H1 (cell line): ENCODE measurements around the gene TENT4A. TPM values are rescaled to one million over a fixed set of nuclear protein-coding genes. Genes with fewer than 3 reads are reported as not detected.

Experiments
- CTCF ChIA-PET: fragments of 300-600 bp; sonication (Branson Sonifier 250); formaldehyde crosslinking; loops from one replicate; lab custom pipeline; 2021; ENCODE audit not compliant: partially characterized antibody; lab: Charles Lee
- POLR2A ChIA-PET: fragments of 300-600 bp; sonication (Branson Sonifier 250); formaldehyde crosslinking; loops from one replicate; lab custom pipeline; 2021; ENCODE audit warnings: inconsistent platforms; ENCODE audit not compliant: partially characterized antibody; lab: Charles Lee
- DNase-seq, 2 experiments: peaks; one replicate each; pipeline versions ENCODE4 v3.0.0 to v3.0.0-alpha.2; 2010 to 2022; ENCODE audit warnings: low spot score in 2 of 2, low read depth in 1 of 2, mixed read lengths in 1 of 2
- FAIRE-seq: peaks from 2 replicates; lab custom pipeline; 2011; peaks lifted over from hg19 to GRCh38; lab: Jason Lieb, UNC
- H2AFZ ChIP-seq: 2 replicates; pipeline ENCODE4 v1.8.1; 2012; ENCODE audit warnings: low read length, inconsistent platforms
- H2AK5ac ChIP-seq: 2 replicates; pipeline ENCODE4 v1.6.1; 2013; ENCODE audit warnings: low read depth, low read length
- H2BK120ac ChIP-seq: replicated peaks from 2 replicates; pipeline ENCODE3; 2013; ENCODE audit warnings: low read depth, low read length, inconsistent platforms
- H2BK12ac ChIP-seq: 2 replicates; pipeline ENCODE4 v1.6.1; 2013; ENCODE audit warnings: low read depth, low read length
- H2BK15ac ChIP-seq: 2 replicates; pipeline ENCODE4 v1.6.1; 2013; ENCODE audit warnings: low read length
- H2BK20ac ChIP-seq: 2 replicates; pipeline ENCODE4 v1.6.1; 2013; ENCODE audit warnings: low read length
- H2BK5ac ChIP-seq: 2 replicates; pipeline ENCODE4 v1.6.1; 2013; ENCODE audit warnings: low read depth, low read length
- H3K14ac ChIP-seq: 2 replicates; pipeline ENCODE4 v1.6.1; 2013; ENCODE audit warnings: inconsistent platforms; ENCODE audit not compliant: insufficient read length
- H3K18ac ChIP-seq: 2 replicates; pipeline ENCODE4 v1.6.1; 2013; ENCODE audit warnings: low read length; ENCODE audit errors: extremely low read depth
- H3K23ac ChIP-seq: 2 replicates; pipeline ENCODE4 v1.6.1; 2013; ENCODE audit warnings: inconsistent platforms; ENCODE audit not compliant: insufficient read length
- H3K23me2 ChIP-seq: 2 replicates; pipeline ENCODE4 v1.6.1; 2013; ENCODE audit warnings: low read depth, low read length
- H3K27ac ChIP-seq: 2 replicates; pipeline ENCODE4 v1.6.1; 2011; ENCODE audit warnings: low read depth, low read length, inconsistent platforms
- H3K27me3 ChIP-seq, 4 experiments: replicated peaks in 1 of 4; 1 replicate in 1 of 4; 2 replicates in 3 of 4; pipeline versions ENCODE4 v1.6.1 to v1.8.1; 2011 to 2013; ENCODE audit warnings: low read length in 3 of 4, mild to moderate bottlenecking in 3 of 4, inconsistent platforms in 2 of 4, mixed read lengths in 2 of 4, moderate library complexity in 1 of 4; ENCODE audit not compliant: control insufficient read depth in 3 of 4, insufficient read depth in 3 of 4; ENCODE audit errors: extremely low read depth in 1 of 4
- H3K36me3 ChIP-seq, 4 experiments: 2 replicates each; pipeline versions ENCODE4 v1.6.1 to v1.8.1; 2011 to 2013; ENCODE audit warnings: mild to moderate bottlenecking in 4 of 4, low read length in 3 of 4, moderate library complexity in 2 of 4, control low read depth in 1 of 4, inconsistent platforms in 1 of 4; ENCODE audit not compliant: insufficient read depth in 4 of 4, control insufficient read depth in 2 of 4
- H3K4ac ChIP-seq: replicated peaks from 2 replicates; pipeline ENCODE3; 2013; ENCODE audit warnings: low read length, low read depth, mixed read lengths, inconsistent platforms; ENCODE audit not compliant: insufficient read length
- H3K4me1 ChIP-seq, 4 experiments: replicated peaks in 1 of 4; 1 replicate in 1 of 4; 2 replicates in 3 of 4; pipeline versions ENCODE4 v1.6.1 to v1.8.1; 2011 to 2013; ENCODE audit warnings: low read length in 3 of 4, inconsistent platforms in 2 of 4, mixed read lengths in 1 of 4; ENCODE audit not compliant: insufficient read depth in 4 of 4, control insufficient read depth in 3 of 4
- H3K4me2 ChIP-seq, 2 experiments: 2 replicates each; pipeline versions ENCODE4 v1.6.1 to v1.8.1; 2011 to 2013; ENCODE audit warnings: low read depth in 2 of 2, low read length in 2 of 2, control low read depth in 1 of 2, inconsistent platforms in 1 of 2, mild to moderate bottlenecking in 1 of 2; ENCODE audit not compliant: insufficient read depth in 1 of 2
- H3K4me3 ChIP-seq, 4 experiments: fragments of 200-600, 300-600 bp in 1 of 4; sonication (generic), shearing (Covaris generic), sonication (Bioruptor Twin) in 1 of 4; 2 replicates each; pipeline versions ENCODE4 v1.5.1 to v1.8.1; 2011 to 2016; ENCODE audit warnings: low read length in 4 of 4, low read depth in 3 of 4, control low read depth in 2 of 4, inconsistent platforms in 2 of 4, mild to moderate bottlenecking in 2 of 4, mixed read lengths in 1 of 4, moderate library complexity in 1 of 4; ENCODE audit not compliant: insufficient read depth in 2 of 4; ENCODE audit errors: extremely low read depth in 1 of 4
- H3K56ac ChIP-seq: replicated peaks from 2 replicates; pipeline ENCODE3; 2013; ENCODE audit warnings: low read depth, mild to moderate bottlenecking, mixed read lengths, low read length, inconsistent platforms; ENCODE audit not compliant: insufficient read length
- H3K79me1 ChIP-seq: 2 replicates; pipeline ENCODE4 v1.6.1; 2013; ENCODE audit warnings: low read depth, low read length, control low read depth
- H3K79me2 ChIP-seq, 2 experiments: 2 replicates each; pipeline versions ENCODE4 v1.6.1 to v1.8.1; 2012 to 2013; ENCODE audit warnings: low read length in 2 of 2, mild to moderate bottlenecking in 2 of 2, inconsistent platforms in 1 of 2; ENCODE audit not compliant: insufficient read depth in 2 of 2, control insufficient read depth in 1 of 2
- H3K9ac ChIP-seq, 4 experiments: replicated peaks in 1 of 4; 1 replicate in 1 of 4; 2 replicates in 3 of 4; pipeline versions ENCODE4 v1.6.1 to v1.8.1; 2011 to 2013; ENCODE audit warnings: low read depth in 3 of 4, low read length in 3 of 4, control low read depth in 2 of 4, mild to moderate bottlenecking in 2 of 4, moderate library complexity in 2 of 4, inconsistent platforms in 1 of 4; ENCODE audit errors: extremely low read depth in 1 of 4
- H3K9me3 ChIP-seq, 2 experiments: 2 replicates each; pipeline versions ENCODE4 v1.6.1 to v1.8.1; 2012 to 2013; ENCODE audit warnings: mild to moderate bottlenecking in 2 of 2, moderate library complexity in 2 of 2, control low read depth in 1 of 2, inconsistent platforms in 1 of 2, low read depth in 1 of 2, low read length in 1 of 2, mixed read lengths in 1 of 2; ENCODE audit not compliant: insufficient read depth in 2 of 2
- H4K20me1 ChIP-seq, 2 experiments: replicated peaks in 1 of 2; 2 replicates each; pipeline versions ENCODE3 to v1.8.1; 2011 to 2013; ENCODE audit warnings: inconsistent platforms in 2 of 2, low read length in 2 of 2, mild to moderate bottlenecking in 1 of 2; ENCODE audit not compliant: insufficient read depth in 2 of 2, control insufficient read depth in 1 of 2
- H4K5ac ChIP-seq: 2 replicates; pipeline ENCODE4 v1.6.1; 2013; ENCODE audit warnings: low read length, low read depth, mixed read lengths, inconsistent platforms; ENCODE audit not compliant: insufficient read length
- H4K8ac ChIP-seq: 2 replicates; pipeline ENCODE4 v1.8.0; 2013; ENCODE audit warnings: mild to moderate bottlenecking, moderate library complexity, low read length, inconsistent platforms; ENCODE audit not compliant: insufficient read depth; ENCODE audit errors: extremely low read depth
- H4K91ac ChIP-seq: replicated peaks from 2 replicates; pipeline ENCODE3; 2013; ENCODE audit warnings: low read length, mixed read lengths, inconsistent platforms; ENCODE audit not compliant: insufficient read length
- CBX5 ChIP-seq: fragments of 300-800, 300-1000 bp; sonication (generic); IDR thresholded peaks from 2 replicates; pipeline ENCODE4 v1.7.1; 2016; ENCODE audit warnings: antibody characterized with exemption, low read length, low read depth
- CTCF ChIP-seq, 3 experiments: IDR thresholded peaks; 1 replicate in 2 of 3; 2 replicates in 1 of 3; pipeline versions ENCODE4 v1.5.1 to v1.6.1; 2011; ENCODE audit warnings: low read length in 3 of 3, mild to moderate bottlenecking in 3 of 3, inconsistent platforms in 2 of 3, low read depth in 1 of 3, moderate library complexity in 1 of 3; ENCODE audit not compliant: insufficient read depth in 1 of 3; ENCODE audit errors: control extremely low read depth in 1 of 3
- E2F6 ChIP-seq: IDR thresholded peaks from 2 replicates; pipeline ENCODE4 v1.6.1; 2012; ENCODE audit warnings: inconsistent platforms
- MAX ChIP-seq: IDR thresholded peaks from 2 replicates; pipeline ENCODE4 v1.6.1; 2012; ENCODE audit warnings: inconsistent platforms
- RAD21 ChIP-seq, 2 experiments: IDR thresholded peaks in 1 of 2; conservative IDR thresholded peaks in 1 of 2; 2 replicates each; pipeline ENCODE4 v1.6.1; 2011; ENCODE audit warnings: low read depth in 2 of 2, low read length in 2 of 2, improper control_type of control experiment in 1 of 2, inconsistent platforms in 1 of 2, mild to moderate bottlenecking in 1 of 2, moderate library complexity in 1 of 2
- TCF12 ChIP-seq: IDR thresholded peaks from 2 replicates; pipeline ENCODE4 v1.6.1; 2011; ENCODE audit warnings: low read depth, mild to moderate bottlenecking, low read length
- WGBS, 2 experiments: shearing (Covaris generic) in 1 of 2; methylation state at CpG; one replicate each; pipeline versions ENCODE4 v1.1.6 to v1.1.7; 2013 to 2015; ENCODE audit warnings: low lambda C conversion rate in 2 of 2, mixed read lengths in 2 of 2, inconsistent platforms in 1 of 2, low coverage in 1 of 2, missing lambda C conversion rate in 1 of 2; ENCODE audit not compliant: insufficient replicate concordance in 2 of 2, insufficient coverage in 1 of 2, insufficient read length in 1 of 2; ENCODE audit errors: extremely low coverage in 1 of 2, missing lambda C conversion rate in 1 of 2; 5-methylcytosine and 5-hydroxymethylcytosine counted together
- polyA plus RNA-seq, 7 experiments: library from polyadenylated mRNA; depleted of rRNA in 3 of 7; stranded (reverse) in 5 of 7; unstranded in 2 of 7; fragments of >200 nt in 5 of 7; fragments of 200-250 nt in 2 of 7; gene quantifications; 1 replicate in 5 of 7; 2 replicates in 1 of 7; 4 replicates in 1 of 7; pipeline versions ENCODE4 v1.2.1 to v1.2.3, GENCODE V29; 2011 to 2013; ENCODE audit warnings: missing spikeins in 2 of 7, mixed read lengths in 2 of 7
- total RNA-seq: library from RNA; stranded (reverse); fragmentation: NEBNext Ultra II Directional; extraction: Animal tissue kit (Norgen Biotek cat#: 25700); gene quantifications from 2 replicates; pipeline ENCODE4 v1.2.1, GENCODE V29; 2021

Gene TENT4A
- total and polyA plus RNA-seq, 2 of the 8 experiments (the other 6 are each of a cell fraction or from before 2014, with no cell fraction given) = 8.9 to 25.1 TPM

- Histone ChIP-seq H3K56ac (no peak overlapping the region), H3K79me1 (no peaks in the 10 kb centered on the region; the same call in 1 of the 2 replicates), H4K91ac (no peak overlapping the region), H3K27ac (no peak overlapping the region), H3K9me3 (no peaks in the 10 kb centered on the region), H3K4me2 (no peak overlapping the region), H3K9ac (no peak overlapping the region), H2BK15ac (no peak overlapping the region), H3K79me2 (no peaks in the 10 kb centered on the region), H3K36me3 (peaks cover 10 to 23% (median 13%) of the 10 kb centered on the region in 4 experiments; a peak in 7 of 8 replicates), H3K27me3 (no peaks in the 10 kb centered on the region), H3K4me1 (no peaks in the 10 kb centered on the region), H3K18ac (no peak overlapping the region), H2BK20ac (no peak overlapping the region), H4K20me1 (peaks cover 0 to 6% of the 10 kb centered on the region in 2 experiments), H3K23me2 (0 out of 2 replicates have a peak, but pooled peaks cover 2% of the 10 kb centered on the region), H4K8ac (no peak overlapping the region), H2BK12ac (no peak overlapping the region), H2AK5ac (no peak overlapping the region), H3K4ac (no peak overlapping the region), H3K23ac (no peak overlapping the region), H3K4me3 (no peak overlapping the region), H2BK120ac (no peak overlapping the region), H4K5ac (no peak overlapping the region), H2BK5ac (0 out of 2 replicates have a peak overlapping the region, but pooled peaks have one; percentile 35), H3K14ac (no peak overlapping the region), H2AFZ (no peak overlapping the region)
- ChIA-PET POLR2A (interaction anchor here (0.5 to 1.0 kb wide), 2 partner anchors 114 to 126 kb away, joined by 3 to 5 read pairs; partner anchors contain the start of genes NSUN2 and SRD5A1), CTCF (interaction anchor here (1.0 to 1.8 kb wide), 4 partner anchors 11 to 79 kb away, joined by 3 to 6 read pairs (median 4); no protein-coding TSS in a partner anchor)
- DNase-seq = no peak
- TF ChIP-seq RAD21 (IDR thresholded peaks at IDR 0.05 in 1 of 2, conservative IDR thresholded peaks at IDR 0.05 in 1 of 2; ENCODE audit: low read depth in 2 of 2, low read length in 2 of 2) (peak; percentile 47 to 64; a peak in 3 of 4 replicates), MAX (0 out of 2 replicates have a peak, but pooled peaks have one; percentile 27), CTCF (IDR thresholded peaks at IDR 0.05; ENCODE audit: control extremely low read depth in 1 of 3, insufficient read depth in 1 of 3, low read depth in 1 of 3, low read length in 3 of 3) (peak; percentile 23 to 45 (median 36); a peak in 3 of 4 replicates), TCF12 (no peak), E2F6 (peak; percentile 55), CBX5 (no peak)
- FAIRE-seq = no peak
- 83% methylated on average over 9 of the region's 9 CpGs; no CpG with 5 or more reads in 1 of the 2 experiments for WGBS, 2 experiments
These were observed 46.2 kb downstream of the TENT4A start for GRCh38 chr5:6759401-6759800.
